NCI-H1105 (cell line): ENCODE results near the gene NKX2-2.

Experiments
- DNase-seq: peaks from one replicate; lab custom pipeline; 2025; lab: John Stamatoyannopoulos, UW

The NKX2-2 gene

GRCh38 chr20:21521596-21522480, 8.0 kb upstream of the NKX2-2 start:
- peak; percentile 58 for DNase-seq

- peak; percentile 58 for DNase-seq
Observed at GRCh38 chr20:21520702-21521595, 7.1 kb upstream of the NKX2-2 start.

GRCh38 chr20:21519136-21519584, 5.3 kb upstream of the NKX2-2 start:
- peak; percentile 57 for DNase-seq

GRCh38 chr20:21518292-21518991, 4.6 kb upstream of the NKX2-2 start:
- DNase-seq = no peak

GRCh38 chr20:21517566-21518277, 3.9 kb upstream of the NKX2-2 start:
- no peak for DNase-seq

- DNase-seq = no peak
Observed at GRCh38 chr20:21516861-21517565, 3.1 kb upstream of the NKX2-2 start.

GRCh38 chr20:21516180-21516567, 2.3 kb upstream of the NKX2-2 start:
- DNase-seq = no peak

GRCh38 chr20:21515300-21516179, 1.7 kb upstream of the NKX2-2 start:
- DNase-seq = no peak

GRCh38 chr20:21514553-21515251, 838 bp upstream of the NKX2-2 start:
- no peak for DNase-seq

- no peak for DNase-seq
Observed at GRCh38 chr20:21513181-21513663, 642 bp downstream of the NKX2-2 start.

GRCh38 chr20:21512634-21513180, 1.2 kb downstream of the NKX2-2 start:
- DNase-seq = no peak

GRCh38 chr20:21511850-21512633, 1.8 kb downstream of the NKX2-2 start:
- no peak for DNase-seq

GRCh38 chr20:21511485-21511849, 2.4 kb downstream of the NKX2-2 start:
- DNase-seq = no peak

GRCh38 chr20:21510414-21511384, 3.2 kb downstream of the NKX2-2 start:
- DNase-seq = no peak

GRCh38 chr20:21509597-21510371, 4.1 kb downstream of the NKX2-2 start:
- DNase-seq = no peak

GRCh38 chr20:21509079-21509596, 4.7 kb downstream of the NKX2-2 start:
- DNase-seq = no peak
